Hepatocyte (in vitro differentiated cells): ENCODE results near the gene ULK4. TPM values are rescaled to one million over a fixed set of nuclear protein-coding genes. Genes with fewer than 3 reads are reported as not detected.

Experiments used
- DNase-seq: peaks from one replicate; pipeline ENCODE4 v3.0.0-alpha.2; 2016; ENCODE audit warnings: low spot score
- H2AFZ ChIP-seq: fragments of 200-600 bp; sonication (generic); 2 replicates; pipeline ENCODE4 v1.6.0; 2016; ENCODE audit warnings: antibody characterized with exemption, mild to moderate bottlenecking
- H3K27ac ChIP-seq: fragments of 200-600 bp; sonication (generic); 2 replicates; pipeline ENCODE4 v1.5.1; 2016; ENCODE audit warnings: mild to moderate bottlenecking
- H3K27me3 ChIP-seq: fragments of 200-600 bp; sonication (generic); 2 replicates; pipeline ENCODE4 v1.6.1; 2016
- H3K36me3 ChIP-seq: fragments of 200-600 bp; sonication (generic); replicated peaks from 2 replicates; pipeline ENCODE4 v1.5.1; 2016; ENCODE audit warnings: low read depth; ENCODE audit not compliant: insufficient read depth
- H3K4me1 ChIP-seq: fragments of 200-600 bp; sonication (generic); 2 replicates; pipeline ENCODE4 v1.5.1; 2016; ENCODE audit warnings: mild to moderate bottlenecking, moderate library complexity; ENCODE audit not compliant: insufficient read depth
- H3K4me2 ChIP-seq: fragments of 200-600 bp; sonication (generic); 2 replicates; pipeline ENCODE4 v1.6.0; 2016
- H3K4me3 ChIP-seq: fragments of 200-600 bp; sonication (generic); 2 replicates; pipeline ENCODE4 v1.5.1; 2016; ENCODE audit warnings: mild to moderate bottlenecking
- H3K79me2 ChIP-seq: fragments of 200-600 bp; sonication (generic); 2 replicates; pipeline ENCODE4 v1.6.0; 2017; ENCODE audit warnings: mild to moderate bottlenecking
- H3K9me2 ChIP-seq: fragments of 200-600 bp; sonication (generic); replicated peaks from 2 replicates; pipeline ENCODE4 v1.6.0; 2017; ENCODE audit warnings: mild to moderate bottlenecking; ENCODE audit not compliant: insufficient read depth
- H3K9me3 ChIP-seq: fragments of 200-600 bp; sonication (generic); 2 replicates; pipeline ENCODE4 v1.5.1; 2016; ENCODE audit warnings: low read depth, mild to moderate bottlenecking
- H4K20me1 ChIP-seq: fragments of 200-600 bp; sonication (generic); 2 replicates; pipeline ENCODE4 v1.6.0; 2016; ENCODE audit warnings: mild to moderate bottlenecking; ENCODE audit not compliant: insufficient read depth, poor library complexity, severe bottlenecking
- EZH2 ChIP-seq: fragments of 200-600 bp; sonication (generic); IDR thresholded peaks from 2 replicates; pipeline ENCODE4 v1.6.1; 2016; ENCODE audit warnings: antibody characterized with exemption, mild to moderate bottlenecking, borderline replicate concordance
- EZH2phosphoT487 ChIP-seq: fragments of 200-600 bp; sonication (generic); IDR thresholded peaks from one replicate; pipeline ENCODE4 v1.6.1; 2018; ENCODE audit warnings: antibody characterized with exemption, mild to moderate bottlenecking, low read depth, moderate library complexity; ENCODE audit not compliant: unreplicated experiment, severe bottlenecking
- WGBS: methylation state at CpG from one replicate; pipeline ENCODE4 v1.1.6; 2016; ENCODE audit warnings: low lambda C conversion rate; ENCODE audit errors: missing lambda C conversion rate; 5-methylcytosine and 5-hydroxymethylcytosine counted together
- polyA plus RNA-seq: library from polyadenylated mRNA; unstranded; fragments of >200 nt; fragmentation: Nextera tagmentation; extraction: Ambion mirVana; gene quantifications from 2 replicates; pipeline ENCODE4 v1.2.1, GENCODE V29; 2016
- total RNA-seq: library from RNA; depleted of rRNA; stranded (reverse); fragments of >200 nt; gene quantifications from 2 replicates; pipeline ENCODE4 v1.2.3, GENCODE V29; 2014
- TF ChIP-seq, protein P1 (sequence below): fragments of 200-600 bp; sonication (generic); IDR thresholded peaks from 2 replicates; pipeline ENCODE4 v1.5.1; 2016; ENCODE audit warnings: antibody characterized with exemption, mild to moderate bottlenecking; ENCODE audit not compliant: poor library complexity

The ULK4 gene
- total and polyA plus RNA-seq, 2 experiments from 2014 or later = 3.8 to 9.1 TPM

- no peaks in the 10 kb centered on the region for H3K9me3 ChIP-seq
- DNase-seq = no peak
- H3K79me2 ChIP-seq = no peaks in the 10 kb centered on the region
- H2AFZ ChIP-seq = no peak overlapping the region
- no peak overlapping the region for H3K4me3 ChIP-seq
- TF ChIP-seq, protein P1, sequence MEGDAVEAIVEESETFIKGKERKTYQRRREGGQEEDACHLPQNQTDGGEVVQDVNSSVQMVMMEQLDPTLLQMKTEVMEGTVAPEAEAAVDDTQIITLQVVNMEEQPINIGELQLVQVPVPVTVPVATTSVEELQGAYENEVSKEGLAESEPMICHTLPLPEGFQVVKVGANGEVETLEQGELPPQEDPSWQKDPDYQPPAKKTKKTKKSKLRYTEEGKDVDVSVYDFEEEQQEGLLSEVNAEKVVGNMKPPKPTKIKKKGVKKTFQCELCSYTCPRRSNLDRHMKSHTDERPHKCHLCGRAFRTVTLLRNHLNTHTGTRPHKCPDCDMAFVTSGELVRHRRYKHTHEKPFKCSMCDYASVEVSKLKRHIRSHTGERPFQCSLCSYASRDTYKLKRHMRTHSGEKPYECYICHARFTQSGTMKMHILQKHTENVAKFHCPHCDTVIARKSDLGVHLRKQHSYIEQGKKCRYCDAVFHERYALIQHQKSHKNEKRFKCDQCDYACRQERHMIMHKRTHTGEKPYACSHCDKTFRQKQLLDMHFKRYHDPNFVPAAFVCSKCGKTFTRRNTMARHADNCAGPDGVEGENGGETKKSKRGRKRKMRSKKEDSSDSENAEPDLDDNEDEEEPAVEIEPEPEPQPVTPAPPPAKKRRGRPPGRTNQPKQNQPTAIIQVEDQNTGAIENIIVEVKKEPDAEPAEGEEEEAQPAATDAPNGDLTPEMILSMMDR = no peak
- TF ChIP-seq EZH2phosphoT487 = no peak
- TF ChIP-seq EZH2 = no peak
- no peaks in the 10 kb centered on the region for H3K9me2 ChIP-seq
- H3K27ac ChIP-seq = no peak overlapping the region
- H3K4me2 ChIP-seq = no peak overlapping the region
- WGBS = 61% methylated on average over 1 of the region's 1 CpG
- no peaks in the 10 kb centered on the region for H4K20me1 ChIP-seq
- no peaks in the 10 kb centered on the region for H3K27me3 ChIP-seq
- H3K4me1 ChIP-seq = no peaks in the 10 kb centered on the region
- no peaks in the 10 kb centered on the region for H3K36me3 ChIP-seq
Observed at GRCh38 chr3:41259449-41260062, 702.3 kb downstream of the ULK4 start.

- Histone ChIP-seq H3K9me3 (no peaks in the 10 kb centered on the region), H2AFZ (no peak overlapping the region), H3K4me2 (no peak overlapping the region), H3K4me3 (no peak overlapping the region), H4K20me1 (no peaks in the 10 kb centered on the region), H3K27ac (no peak overlapping the region), H3K27me3 (no peaks in the 10 kb centered on the region), H3K9me2 (no peaks in the 10 kb centered on the region), H3K4me1 (no peaks in the 10 kb centered on the region), H3K36me3 (no peaks in the 10 kb centered on the region), H3K79me2 (no peaks in the 10 kb centered on the region)
- 93% methylated on average over 4 of the region's 4 CpGs for WGBS
- TF ChIP-seq EZH2phosphoT487 (no peak), EZH2 (no peak)
- TF ChIP-seq, protein P1 = no peak
- DNase-seq = no peak
Observed at GRCh38 chr3:41258239-41258800, 703.6 kb downstream of the ULK4 start.

DNA sequence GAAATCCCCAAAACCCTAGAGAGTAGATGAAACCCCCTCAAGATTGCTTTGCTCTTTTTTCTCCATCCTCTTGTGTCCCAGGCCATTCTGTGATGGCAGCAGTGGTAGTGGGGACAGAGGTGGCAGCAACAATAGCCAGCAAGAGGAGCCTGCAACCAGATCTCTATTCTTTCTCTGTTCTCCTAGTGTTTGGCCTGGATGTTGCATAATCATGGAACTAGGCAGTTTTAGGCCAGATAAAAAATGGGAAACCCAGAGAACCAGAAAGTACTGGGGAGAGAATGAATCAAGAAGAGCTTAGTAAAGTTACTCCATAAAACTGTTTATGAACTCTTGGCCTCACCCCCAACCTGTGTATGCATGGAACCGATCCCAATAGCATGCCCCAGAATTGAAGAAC lies 710.3 kb downstream of the ULK4 start:
- TF ChIP-seq, protein P1 = no peak
- no peak for TF ChIP-seq EZH2
- TF ChIP-seq EZH2phosphoT487 = no peak
- no peaks in the 10 kb centered on the region for H3K4me1 ChIP-seq
- H3K27me3 ChIP-seq = no peaks in the 10 kb centered on the region
- no peak overlapping the region for H3K27ac ChIP-seq
- H2AFZ ChIP-seq = no peak overlapping the region
- H3K9me2 ChIP-seq = no peaks in the 10 kb centered on the region
- H4K20me1 ChIP-seq = no peaks in the 10 kb centered on the region
- WGBS = 100% methylated on average over 1 of the region's 1 CpG
- H3K79me2 ChIP-seq = no peaks in the 10 kb centered on the region
- no peak overlapping the region for H3K4me3 ChIP-seq
- DNase-seq = no peak
- no peak overlapping the region for H3K4me2 ChIP-seq
- no peaks in the 10 kb centered on the region for H3K36me3 ChIP-seq
- no peaks in the 10 kb centered on the region for H3K9me3 ChIP-seq

- Histone ChIP-seq H3K36me3 (no peaks in the 10 kb centered on the region), H3K9me3 (no peaks in the 10 kb centered on the region), H2AFZ (no peak overlapping the region), H3K27me3 (no peaks in the 10 kb centered on the region), H3K4me1 (no peaks in the 10 kb centered on the region), H3K79me2 (no peaks in the 10 kb centered on the region), H3K27ac (no peak overlapping the region), H4K20me1 (no peaks in the 10 kb centered on the region), H3K9me2 (no peaks in the 10 kb centered on the region), H3K4me3 (no peak overlapping the region), H3K4me2 (no peak overlapping the region)
- TF ChIP-seq EZH2phosphoT487 = no peak
- no peak for DNase-seq
- WGBS = 52% methylated on average over 2 of the region's 2 CpGs
Observed at GRCh38 chr3:41250825-41251224, 711.1 kb downstream of the ULK4 start.
